NCI-H2081 (cell line): ENCODE results near the gene ADSS2.
A peak's percentile ranks its signal among the peaks of the same experiment; 100 is the strongest.
"Not testable (repeated sequence)": the region's sequence is repeated elsewhere in the genome, so short reads cannot be mapped to it uniquely, and the experiment has no call there.

Experiments
- DNase-seq, 2 experiments: peaks; one replicate each; lab custom pipeline; 2025; lab: John Stamatoyannopoulos, UW

ADSS2 gene

GRCh38 chr1:244365262-244365661 is 86.4 kb downstream of the ADSS2 start:
- DNase-seq = not testable (repeated sequence)

- no peak for DNase-seq
Observed at GRCh38 chr1:244362476-244362875, 89.2 kb downstream of the ADSS2 start.

GRCh38 chr1:244361764-244362473 is 89.8 kb downstream of the ADSS2 start:
- DNase-seq = peak in 1 of 2 experiments; percentile 47
